H1 (cell line): ENCODE measurements around the gene EFCAB13. TPM values are rescaled to one million over a fixed set of nuclear protein-coding genes. Genes with fewer than 3 reads are reported as not detected.

Source experiments
- CHD7 ChIP-seq: fragments of 300-600 bp; sonication (generic); IDR thresholded peaks from 2 replicates; pipeline ENCODE4 v1.7.1; 2012; ENCODE audit warnings: low read length, moderate library complexity, mild to moderate bottlenecking, inconsistent platforms; ENCODE audit not compliant: insufficient replicate concordance
- SP1 ChIP-seq: IDR thresholded peaks from 2 replicates; pipeline ENCODE4 v1.6.1; 2011; ENCODE audit warnings: low read depth, low read length
- polyA plus RNA-seq, 7 experiments: library from polyadenylated mRNA; depleted of rRNA in 3 of 7; stranded (reverse) in 5 of 7; unstranded in 2 of 7; fragments of >200 nt in 5 of 7; fragments of 200-250 nt in 2 of 7; gene quantifications; 1 replicate in 5 of 7; 2 replicates in 1 of 7; 4 replicates in 1 of 7; pipeline versions ENCODE4 v1.2.1 to v1.2.3, GENCODE V29; 2011 to 2013; ENCODE audit warnings: missing spikeins in 2 of 7, mixed read lengths in 2 of 7
- total RNA-seq: library from RNA; stranded (reverse); fragmentation: NEBNext Ultra II Directional; extraction: Animal tissue kit (Norgen Biotek cat#: 25700); gene quantifications from 2 replicates; pipeline ENCODE4 v1.2.1, GENCODE V29; 2021

Gene EFCAB13
- total and polyA plus RNA-seq, 2 of the 8 experiments (the other 6 are each of a cell fraction or from before 2014, with no cell fraction given), result 0.12 to 2.0 TPM

GRCh38 chr17:47281216-47281615 is 42.5 kb upstream of the EFCAB13 start (continued):
- TF ChIP-seq CHD7, result no peak
- no peak for TF ChIP-seq SP1
